Midbrain (tissue), 1 donor: ENCODE measurements around the gene NUDT16.
A peak's percentile ranks its signal among the peaks of the same experiment; 100 is the strongest.
"Not testable (repeated sequence)": the region's sequence is repeated elsewhere in the genome, so short reads cannot be mapped to it uniquely, and the experiment has no call there.

Experiments used
- DNase-seq: peaks from one replicate; lab custom pipeline; 2025; lab: John Stamatoyannopoulos, UW

The NUDT16 gene

DNA sequence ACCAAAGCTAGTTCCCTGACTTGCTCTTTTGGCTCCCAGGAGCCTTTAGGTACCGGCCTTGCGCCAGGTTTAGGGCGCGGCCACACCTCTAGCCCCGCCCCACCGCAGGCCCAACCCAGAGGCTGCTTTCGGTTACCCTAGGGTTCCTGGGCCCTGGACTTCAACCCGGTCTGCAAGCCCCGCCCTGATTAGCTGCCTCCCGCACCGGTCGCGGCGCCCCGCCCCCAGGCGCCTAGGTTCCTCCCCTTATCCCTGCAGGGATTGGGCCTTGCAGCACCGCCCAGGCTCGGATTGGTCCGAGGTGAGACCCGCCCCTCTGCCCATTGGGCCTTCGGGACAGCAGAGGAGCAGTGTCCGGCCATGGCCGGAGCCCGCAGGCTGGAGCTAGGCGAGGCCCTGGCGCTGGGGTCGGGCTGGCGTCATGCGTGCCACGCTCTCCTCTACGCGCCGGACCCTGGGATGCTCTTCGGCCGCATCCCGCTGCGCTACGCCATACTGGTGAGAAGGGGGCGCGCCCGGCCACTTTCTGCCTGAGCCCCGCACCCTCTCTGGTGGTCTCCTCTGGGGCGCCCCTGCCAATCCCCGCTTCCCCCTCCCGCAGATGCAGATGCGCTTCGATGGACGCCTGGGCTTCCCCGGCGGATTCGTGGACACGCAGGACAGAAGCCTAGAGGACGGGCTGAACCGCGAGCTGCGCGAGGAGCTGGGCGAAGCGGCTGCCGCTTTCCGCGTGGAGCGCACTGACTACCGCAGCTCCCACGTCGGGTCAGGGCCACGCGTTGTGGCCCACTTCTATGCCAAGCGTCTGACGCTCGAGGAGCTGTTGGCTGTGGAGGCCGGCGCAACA lies at the start of gene NUDT16:
NUDT16 (plus strand) TSS at position 330 of the 847 bp plus-strand sequence; CDS start at position 361, 31 bp downstream.
- DNase-seq = peak; percentile 98

GRCh38 chr3:131338948-131339640 lies 42.5 kb upstream of the NUDT16 start:
- no peak for DNase-seq

DNA sequence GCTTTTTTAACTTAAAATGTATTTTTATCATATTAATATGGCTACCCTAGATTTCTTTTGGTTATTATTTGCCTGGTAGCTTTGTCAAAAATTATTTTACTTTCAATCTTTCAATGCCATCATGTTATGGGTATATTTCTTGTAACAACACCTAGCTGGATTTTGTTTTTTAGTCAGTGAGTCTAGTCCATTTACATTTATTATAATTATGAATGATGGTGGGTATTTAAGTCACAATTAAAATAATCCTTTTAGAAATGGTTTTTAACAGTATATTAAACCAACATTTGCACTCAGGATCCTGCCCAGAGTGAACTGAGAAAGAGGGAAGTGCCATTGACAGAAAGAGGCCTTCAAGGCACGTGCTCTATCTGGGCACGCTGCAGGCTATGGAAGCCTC lies 39.8 kb upstream of the NUDT16 start:
- DNase-seq = no peak

GRCh38 chr3:131348911-131349310 lies 32.7 kb upstream of the NUDT16 start:
- no peak for DNase-seq

- no peak for DNase-seq
Measured at GRCh38 chr3:131349454-131349853, 32.1 kb upstream of the NUDT16 start.

DNA sequence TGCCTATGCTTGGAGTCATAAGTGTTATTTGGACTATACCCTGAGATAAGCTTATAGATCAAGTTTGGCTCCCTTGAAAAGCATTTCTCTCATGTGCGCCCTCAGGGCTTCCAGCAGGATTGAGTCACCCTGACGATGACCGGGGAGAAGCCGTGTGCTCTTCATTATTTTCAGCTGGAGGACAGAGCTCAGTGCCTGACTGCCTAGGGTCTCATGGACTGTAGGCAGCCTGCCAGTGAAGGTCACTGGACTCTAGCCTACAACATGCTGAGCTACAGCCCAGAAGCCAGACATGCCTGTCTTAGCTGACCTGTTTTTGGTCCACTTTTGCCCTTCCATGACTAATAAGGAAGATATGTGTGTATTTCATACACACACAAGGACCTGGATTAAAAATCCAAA lies 31.6 kb upstream of the NUDT16 start:
- no peak for DNase-seq

DNA sequence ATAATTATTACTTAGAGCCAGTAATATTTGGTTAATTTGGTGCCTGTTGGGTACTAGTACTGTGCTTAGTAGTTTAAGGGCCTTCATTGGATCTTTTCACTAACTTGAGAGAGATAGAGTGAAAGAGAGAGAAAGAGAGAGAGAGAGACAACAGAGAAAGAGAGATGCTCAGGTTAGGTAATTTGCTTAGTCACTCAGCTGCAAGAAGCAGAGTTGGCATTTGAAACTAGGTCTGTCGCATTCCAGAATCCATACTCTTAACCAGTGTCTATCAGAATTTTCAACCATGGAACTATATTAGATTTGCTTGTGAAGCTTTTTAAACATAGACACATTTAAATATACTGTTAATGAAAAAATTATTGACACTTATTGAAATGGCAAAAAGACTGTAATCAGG lies 31.1 kb upstream of the NUDT16 start:
- no peak for DNase-seq

- no peak for DNase-seq
Measured at GRCh38 chr3:131353016-131353877, 28.3 kb upstream of the NUDT16 start.

DNA sequence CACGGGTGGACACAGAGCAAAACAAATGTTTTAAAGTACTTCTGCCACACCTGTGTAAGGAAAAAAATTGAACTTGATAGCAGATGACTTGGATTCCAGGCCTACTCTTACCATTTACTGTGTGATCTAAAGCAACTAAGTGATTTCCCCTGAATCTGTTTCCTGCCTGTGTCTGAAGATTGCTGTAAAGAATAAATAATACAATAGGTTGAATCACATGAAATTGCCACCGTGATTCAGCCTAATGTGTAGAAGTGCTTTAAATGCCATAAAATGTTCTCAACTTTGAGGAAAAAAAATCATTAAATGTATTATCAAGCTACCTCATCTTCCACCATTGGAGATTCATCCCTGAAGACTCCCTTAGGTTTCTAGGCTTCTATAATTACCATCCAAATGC lies 27.6 kb upstream of the NUDT16 start:
- DNase-seq = no peak

DNA sequence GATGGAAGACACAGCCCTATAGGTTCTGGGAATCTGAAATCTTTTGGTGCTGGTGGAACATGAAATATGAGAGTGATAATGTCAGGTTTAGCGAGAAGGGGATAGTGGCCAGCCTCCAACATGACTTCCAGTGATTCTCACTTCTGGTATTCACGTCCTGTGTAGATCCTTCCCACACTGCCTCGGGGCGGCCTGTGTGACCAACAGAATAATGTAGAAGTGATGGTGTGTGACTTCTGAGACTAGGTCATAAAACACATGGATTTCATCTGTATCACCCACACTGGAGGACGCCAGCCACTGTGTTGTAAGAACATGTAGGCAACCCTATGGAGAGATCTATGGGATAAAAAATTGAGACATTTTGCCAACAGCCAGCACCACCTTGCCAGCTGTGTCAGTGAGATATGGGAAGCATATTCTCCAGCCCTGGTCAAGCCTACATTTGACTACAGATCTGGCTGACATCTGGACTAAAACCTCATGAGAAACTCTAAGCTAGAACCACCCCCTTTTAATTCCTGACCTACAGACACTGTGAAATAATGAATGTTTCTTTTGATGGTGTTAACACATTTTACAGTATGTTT lies 25.5 kb upstream of the NUDT16 start:
- DNase-seq = no peak

- no peak for DNase-seq
Measured at GRCh38 chr3:131357275-131357674, 24.3 kb upstream of the NUDT16 start.

DNA sequence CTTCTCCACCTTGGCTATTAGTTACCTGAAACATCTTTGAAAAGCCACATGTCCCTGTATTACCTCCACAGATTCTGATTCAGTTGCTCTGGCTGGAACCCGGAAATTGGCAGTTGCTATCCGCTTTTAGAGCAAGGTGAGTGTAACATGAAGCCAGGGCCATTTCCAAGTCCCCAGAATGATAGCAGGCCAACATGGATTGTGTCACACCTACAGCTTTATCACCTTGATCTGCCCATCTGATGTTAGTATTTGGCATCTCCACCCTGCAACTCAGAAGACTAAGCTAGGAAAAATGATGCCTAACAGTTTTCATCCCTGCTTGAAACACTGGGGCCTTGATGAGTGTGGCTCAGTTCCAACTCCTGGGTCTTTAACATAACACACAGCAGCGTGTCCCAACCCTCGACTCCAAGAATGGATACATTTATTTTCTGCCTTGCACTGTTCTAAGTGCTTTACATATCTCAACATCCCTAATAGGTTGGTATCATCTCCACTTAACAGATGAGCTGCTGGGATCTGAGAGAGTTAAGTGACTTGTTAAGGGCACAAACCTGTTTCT lies 21.3 kb upstream of the NUDT16 start:
- no peak for DNase-seq

DNA sequence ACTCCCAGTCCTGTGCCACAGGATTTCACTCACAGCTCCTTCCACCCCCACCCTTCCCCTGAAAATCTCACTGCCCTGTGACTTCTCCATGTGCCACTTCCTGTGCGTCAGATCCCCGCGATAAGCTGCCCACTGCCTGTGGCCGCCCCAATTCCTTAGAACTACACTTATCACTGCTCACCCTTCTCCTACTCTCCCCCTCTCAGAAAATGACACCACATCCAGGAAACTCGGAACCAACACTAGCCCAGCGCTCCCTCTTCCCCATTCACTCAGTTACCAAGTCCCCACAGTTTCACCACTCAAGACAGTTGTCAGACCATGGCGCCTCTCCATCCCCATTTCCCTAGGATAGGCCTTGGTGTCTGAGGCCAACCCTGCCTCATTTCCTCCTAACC lies 20.5 kb upstream of the NUDT16 start:
- DNase-seq = not testable (repeated sequence)

DNA sequence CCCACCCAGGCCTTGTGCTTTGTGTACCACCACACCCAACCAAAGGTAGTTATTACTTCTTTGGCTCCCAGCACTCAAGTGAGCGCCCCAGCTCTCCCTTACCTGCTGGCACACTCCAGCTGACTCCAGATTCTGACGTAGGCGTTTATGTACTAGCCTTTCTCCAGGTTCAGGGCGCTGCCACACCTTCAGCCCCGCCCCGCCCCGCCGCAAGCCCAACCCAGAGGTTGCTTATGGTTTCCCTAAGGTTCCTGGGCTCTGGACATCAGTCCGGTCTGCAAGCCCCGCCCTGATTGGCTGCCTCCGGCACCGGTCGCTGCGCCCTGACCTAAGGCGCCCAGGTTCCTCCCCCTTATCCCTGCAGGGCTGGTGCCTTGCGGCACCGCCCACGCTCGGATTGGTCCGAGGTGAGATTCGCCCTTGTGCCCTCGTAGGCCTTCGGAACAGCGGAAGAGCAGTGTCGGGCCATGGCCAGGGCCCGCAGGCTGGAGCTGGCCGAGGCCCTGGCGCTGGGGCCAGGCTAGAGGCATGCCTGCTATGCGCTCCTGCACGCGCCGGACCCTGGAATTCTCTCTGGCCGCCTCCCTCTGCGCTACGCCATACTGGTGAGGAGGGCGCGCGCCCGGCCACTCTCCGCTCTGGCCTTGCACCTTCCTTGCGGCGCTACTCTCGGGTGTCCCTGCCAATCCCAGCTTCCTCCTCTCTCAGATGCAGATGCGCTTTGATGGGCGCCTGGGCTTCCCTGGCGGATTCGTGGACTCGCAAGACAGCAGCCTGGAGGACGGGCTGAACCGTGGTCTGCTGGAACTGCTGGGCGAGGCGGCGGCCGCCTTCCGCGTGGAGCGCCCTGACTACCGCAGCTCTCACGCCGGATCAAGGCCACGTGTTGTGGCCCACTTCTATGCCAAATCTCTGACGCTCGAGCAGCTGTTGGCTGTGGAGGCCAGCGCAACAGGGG lies 19.8 kb upstream of the NUDT16 start:
- DNase-seq = peak; percentile 28

- no peak for DNase-seq
Measured at GRCh38 chr3:131363275-131363674, 18.3 kb upstream of the NUDT16 start.

- no peak for DNase-seq
Measured at GRCh38 chr3:131370935-131371687, 10.5 kb upstream of the NUDT16 start.

- DNase-seq = no peak
Measured at GRCh38 chr3:131371688-131372066, 9.9 kb upstream of the NUDT16 start.

- DNase-seq = no peak
Measured at GRCh38 chr3:131374741-131375140, 6.8 kb upstream of the NUDT16 start.

DNA sequence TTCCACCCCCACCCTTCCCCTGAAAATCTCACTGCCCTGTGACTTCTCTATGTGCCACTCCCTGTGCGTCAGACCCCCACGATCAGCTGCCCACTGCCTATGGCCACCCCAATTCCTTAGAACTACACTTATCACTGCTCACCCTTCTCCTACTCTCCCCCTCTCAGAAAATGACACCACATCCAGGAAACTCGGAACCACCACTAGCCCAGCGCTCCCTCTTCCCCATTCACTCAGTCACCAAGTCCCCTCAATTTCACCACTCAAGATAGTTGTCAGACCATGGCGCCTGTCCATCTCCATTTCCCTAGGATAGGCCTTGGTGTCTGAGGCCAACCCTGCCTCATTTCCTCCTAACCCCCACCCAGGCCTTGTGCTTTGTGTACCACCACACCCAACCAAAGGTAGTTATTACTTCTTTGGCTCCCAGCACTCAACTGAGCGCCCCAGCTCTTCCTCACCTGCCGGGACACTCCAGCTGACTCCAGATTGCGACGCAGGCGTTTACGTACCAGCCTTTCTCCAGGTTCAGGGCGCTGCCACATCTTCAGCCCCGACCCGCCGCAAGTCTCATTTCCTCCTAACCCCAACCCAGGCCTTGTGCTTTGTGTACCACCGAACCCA lies 641 bp upstream of the NUDT16 start:
- not testable (repeated sequence) for DNase-seq
